ENCODE results near the gene CCDC8.
"Not testable (repeated sequence)": the region's sequence is repeated elsewhere in the genome, so short reads cannot be mapped to it uniquely, and the experiment has no call there.

CCDC8 gene

DNA sequence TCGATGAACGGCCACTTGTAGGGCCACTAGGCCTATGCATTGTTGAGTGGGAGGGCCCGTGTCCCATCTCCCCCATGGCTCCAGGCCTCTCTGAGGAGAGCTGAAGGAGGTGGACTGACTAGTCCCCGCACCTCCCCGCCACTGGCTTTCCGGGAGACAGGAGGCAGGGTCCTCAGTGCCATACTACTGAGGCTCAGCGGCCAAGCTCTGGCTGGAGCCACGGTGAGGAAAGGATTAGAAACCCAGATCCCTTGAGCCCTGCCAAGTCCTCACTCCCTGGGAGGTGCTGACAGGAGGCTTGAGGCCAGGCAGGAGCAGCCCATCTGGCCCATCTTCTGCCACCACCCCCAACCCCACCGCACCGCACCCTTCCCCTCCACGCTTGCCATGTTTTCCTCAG is 29.0 kb downstream of the CCDC8 start:
- TF ChIP-seq POLR2A (IDR thresholded peaks at IDR 0.05; ENCODE audit: low read depth, low read length): no peak
- FAIRE-seq: no peak
- DNase-seq (ENCODE audit: insufficient read length, low spot score): no peak

DNA sequence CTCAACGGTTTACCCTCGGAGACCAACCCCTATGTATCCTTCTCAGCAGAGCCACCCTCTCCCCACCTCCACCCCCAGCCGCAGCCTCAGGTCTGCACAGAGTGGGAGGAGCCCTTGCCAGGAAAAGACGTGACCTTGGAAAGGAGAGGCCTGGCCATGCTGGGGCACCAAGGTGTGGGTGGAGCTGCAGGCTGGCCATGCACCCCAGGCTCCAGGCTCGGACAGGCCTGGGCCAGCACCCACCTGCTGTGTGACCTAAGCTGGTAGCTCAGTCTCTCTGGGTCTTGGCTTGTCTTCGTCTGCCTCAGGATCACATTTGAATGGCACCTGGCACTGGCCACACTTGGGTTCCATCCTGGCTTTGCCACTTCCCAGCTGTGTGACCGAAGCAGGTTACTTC is 29.5 kb downstream of the CCDC8 start:
- no peak for DNase-seq (ENCODE audit: insufficient read length, low spot score)
- no peak for FAIRE-seq
- no peak for TF ChIP-seq POLR2A (IDR thresholded peaks at IDR 0.05; ENCODE audit: low read depth, low read length)

DNA sequence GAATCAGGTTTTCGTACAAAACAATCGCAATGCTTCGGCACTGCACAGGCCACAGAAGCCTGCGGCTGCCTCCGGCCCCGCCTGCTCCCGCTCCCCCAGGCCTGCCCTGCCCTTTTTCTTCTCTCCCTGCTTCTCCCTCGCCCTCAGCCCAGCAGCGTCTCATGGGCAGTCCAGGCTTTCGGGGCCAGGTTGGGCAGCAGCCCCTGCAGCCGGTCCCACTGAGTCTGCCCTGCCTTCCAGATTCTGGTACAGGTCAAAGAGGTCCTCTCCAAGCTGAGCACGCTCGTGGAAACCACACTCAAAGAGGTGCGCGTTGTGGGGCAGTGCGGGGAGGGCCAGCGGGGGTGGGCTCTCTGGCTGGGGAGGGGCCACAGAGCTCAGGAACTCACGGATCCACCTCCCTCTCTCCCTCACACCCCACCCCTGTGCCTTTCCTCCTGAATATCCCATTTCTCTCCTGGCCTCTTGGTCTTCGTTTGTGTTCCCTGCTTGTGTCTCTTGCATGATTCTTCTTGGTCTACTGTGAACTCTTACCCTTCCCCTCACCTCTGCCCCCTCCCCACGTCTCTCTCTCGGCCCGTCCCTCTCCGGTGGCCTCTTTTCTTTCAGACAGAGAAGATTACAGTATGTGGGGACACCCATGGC is 30.1 kb downstream of the CCDC8 start:
- FAIRE-seq (no peak), DNase-seq (ENCODE audit: insufficient read length, low spot score) (no peak)
- TF ChIP-seq POLR2A (IDR thresholded peaks at IDR 0.05; ENCODE audit: low read depth, low read length): no peak

DNA sequence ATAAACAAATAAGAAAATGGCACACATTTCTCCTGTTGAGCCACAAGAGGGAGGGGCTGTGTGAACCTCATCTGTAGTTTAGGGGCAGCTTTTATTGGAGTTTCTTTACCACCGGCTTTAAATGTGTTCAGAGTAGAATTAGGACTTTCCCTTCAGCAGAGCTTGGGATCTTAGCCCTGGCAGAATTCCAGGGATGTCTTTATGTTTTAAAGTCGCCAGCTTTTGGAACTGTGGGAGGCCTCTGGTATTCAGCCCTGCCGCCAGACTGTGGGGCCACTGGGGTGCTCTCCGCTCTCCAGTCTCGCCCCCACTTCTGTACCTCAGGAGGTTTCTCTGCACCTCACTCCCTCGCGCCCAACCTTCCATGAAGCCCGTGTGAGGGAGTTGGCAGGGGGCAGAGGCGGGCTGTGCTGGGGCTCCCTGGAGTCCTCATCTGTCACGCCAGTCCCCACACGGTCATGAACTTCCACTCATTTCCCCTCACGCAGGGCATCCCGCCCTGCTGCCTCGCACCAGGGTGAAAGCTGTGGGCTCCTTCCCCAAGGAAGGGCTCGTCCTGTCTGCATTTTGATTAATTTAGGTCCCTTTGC is 31.5 kb downstream of the CCDC8 start:
- no peak for FAIRE-seq
- TF ChIP-seq POLR2A (IDR thresholded peaks at IDR 0.05; ENCODE audit: low read depth, low read length): no peak
- no peak for DNase-seq (ENCODE audit: insufficient read length, low spot score)

DNA sequence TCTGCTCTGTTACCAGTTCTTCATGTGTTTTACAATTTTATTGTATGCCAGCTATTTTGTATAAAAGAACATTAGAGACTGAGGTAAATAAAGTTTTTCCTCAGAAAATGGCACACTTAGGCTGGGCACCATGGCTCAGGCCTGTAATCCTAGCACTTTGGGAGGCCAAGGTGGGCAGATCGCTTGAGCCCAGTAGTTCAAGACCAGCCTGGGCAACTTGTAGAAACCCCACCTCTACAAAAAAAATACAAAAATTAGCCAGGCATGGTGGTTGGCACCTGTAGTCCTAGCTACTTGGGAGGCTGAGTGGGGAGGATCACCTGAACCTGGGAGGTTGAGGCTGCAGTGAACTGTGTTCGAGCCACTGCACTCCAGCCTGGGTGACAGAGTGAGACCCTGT is 32.0 kb downstream of the CCDC8 start:
- no peak for FAIRE-seq
- no peak for DNase-seq (ENCODE audit: insufficient read length, low spot score)
- no peak for TF ChIP-seq POLR2A (IDR thresholded peaks at IDR 0.05; ENCODE audit: low read depth, low read length)

DNA sequence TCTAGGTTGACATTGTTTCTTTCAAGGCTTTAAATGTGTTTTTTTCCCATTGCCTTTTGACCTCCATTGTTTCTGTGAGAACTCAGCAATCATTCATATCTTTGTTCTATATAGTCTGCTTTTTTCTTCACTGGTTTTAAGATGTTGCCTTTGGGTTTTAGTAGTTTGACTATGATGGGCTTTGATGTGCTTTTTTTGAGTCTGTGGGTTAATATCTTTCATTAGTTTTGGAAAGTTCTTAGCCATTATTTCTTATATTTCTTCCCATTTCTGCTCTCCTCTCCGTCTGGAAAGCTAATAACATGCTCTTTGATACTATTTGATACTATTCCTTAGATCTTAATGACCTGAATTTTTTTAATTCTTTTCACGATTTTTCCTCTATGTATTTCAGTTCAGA is 32.7 kb downstream of the CCDC8 start:
- no peak for FAIRE-seq
- no peak for TF ChIP-seq POLR2A (IDR thresholded peaks at IDR 0.05; ENCODE audit: low read depth, low read length)

DNA sequence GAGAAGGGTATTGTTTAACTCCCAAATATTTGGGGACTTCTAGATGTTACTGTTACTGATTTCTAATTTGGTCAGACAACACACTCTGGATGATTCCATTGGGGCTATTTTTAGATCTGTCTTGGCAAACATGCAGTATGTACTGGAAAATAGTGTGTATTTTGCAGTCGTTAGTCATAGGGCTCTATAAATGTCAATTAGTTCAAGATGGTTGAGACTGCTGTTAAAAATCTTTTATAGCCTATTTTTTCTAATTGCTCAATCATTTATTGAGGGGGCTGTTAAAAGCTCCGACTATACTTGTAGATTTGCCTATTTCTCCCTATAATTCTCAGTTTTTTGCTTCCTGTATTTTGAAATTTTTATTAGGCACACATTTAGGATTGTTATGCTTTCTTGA is 35.1 kb downstream of the CCDC8 start:
- no peak for FAIRE-seq
- no peak for DNase-seq (ENCODE audit: insufficient read length, low spot score)
- no peak for TF ChIP-seq POLR2A (IDR thresholded peaks at IDR 0.05; ENCODE audit: low read depth, low read length)

More for the DNA sequence above, 32.7 kb downstream of the CCDC8 start:
- no peak for DNase-seq (ENCODE audit: insufficient read length, low spot score)

DNA sequence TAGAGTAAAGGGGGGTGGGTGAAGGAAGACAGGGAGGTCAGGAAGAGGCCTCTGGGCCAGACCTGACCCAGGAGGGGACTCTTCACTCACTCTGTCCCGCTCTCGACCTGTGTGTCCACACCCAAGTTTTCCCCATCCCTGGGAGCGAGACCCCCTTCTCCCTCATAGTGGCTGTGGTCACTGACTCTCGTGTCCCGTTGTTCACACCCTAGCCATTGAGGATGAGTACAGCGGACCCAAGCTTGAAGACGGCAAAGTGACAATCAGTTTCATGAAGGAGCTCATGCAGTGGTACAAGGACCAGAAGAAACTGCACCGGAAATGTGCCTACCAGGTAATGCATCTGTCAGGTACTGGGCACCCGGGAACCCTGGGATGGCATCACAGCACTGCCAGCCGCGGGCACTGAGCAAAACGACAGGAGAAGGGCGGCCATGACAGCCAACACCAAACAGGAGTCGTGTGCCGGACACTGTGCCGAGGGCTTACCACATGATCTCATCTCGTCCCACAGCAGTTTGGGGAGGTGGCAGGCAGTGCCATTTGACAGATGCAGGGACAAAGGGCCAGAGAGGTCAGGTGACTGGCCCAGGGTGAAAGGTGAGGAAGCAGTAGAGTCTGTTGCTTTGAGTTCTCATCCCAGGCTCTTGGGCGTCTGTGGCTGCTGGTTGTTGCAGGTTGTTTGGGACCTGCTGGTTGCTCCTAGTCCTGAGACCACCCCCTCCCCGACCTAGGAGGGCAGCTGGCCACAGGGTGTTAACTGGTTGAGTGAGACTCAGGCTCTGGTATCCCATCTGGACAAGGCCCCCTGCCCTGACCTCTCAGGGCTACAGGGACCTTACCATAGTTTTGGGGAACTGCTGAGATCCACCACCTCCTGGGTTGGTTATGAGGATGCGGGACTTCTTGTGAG is 36.9 kb downstream of the CCDC8 start:
- no peak for DNase-seq (ENCODE audit: insufficient read length, low spot score)
- TF ChIP-seq POLR2A (IDR thresholded peaks at IDR 0.05; ENCODE audit: low read depth, low read length): no peak
- FAIRE-seq: no peak

DNA sequence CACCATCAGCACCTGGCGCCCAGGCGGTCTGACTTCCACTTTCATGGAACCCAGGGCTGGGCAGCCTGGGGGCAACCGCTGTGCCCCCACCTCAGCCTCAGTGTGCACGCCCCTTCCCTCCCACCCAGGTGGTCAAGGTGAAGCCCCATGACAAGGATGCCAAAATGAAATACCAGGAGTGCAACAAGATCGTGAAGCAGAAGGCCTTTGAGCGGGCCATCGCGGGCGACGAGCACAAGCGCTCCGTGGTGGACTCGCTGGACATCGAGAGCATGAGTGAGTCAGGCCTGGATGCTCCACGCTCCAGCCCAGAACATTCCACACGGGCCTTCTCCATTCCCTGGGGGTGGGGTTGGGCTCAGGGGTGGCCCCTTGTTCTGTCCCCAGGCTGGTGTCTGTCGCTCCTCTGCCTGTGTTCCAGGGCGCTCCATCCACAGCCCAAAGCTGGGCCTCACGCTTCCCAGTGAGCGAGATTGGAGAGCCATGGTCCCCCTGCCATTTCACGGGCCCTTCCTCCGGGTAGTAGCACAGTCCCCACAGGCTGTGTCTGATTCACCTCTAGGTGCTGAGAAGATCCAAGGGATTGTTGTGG is 37.8 kb downstream of the CCDC8 start:
- not testable (repeated sequence) for FAIRE-seq

DNA sequence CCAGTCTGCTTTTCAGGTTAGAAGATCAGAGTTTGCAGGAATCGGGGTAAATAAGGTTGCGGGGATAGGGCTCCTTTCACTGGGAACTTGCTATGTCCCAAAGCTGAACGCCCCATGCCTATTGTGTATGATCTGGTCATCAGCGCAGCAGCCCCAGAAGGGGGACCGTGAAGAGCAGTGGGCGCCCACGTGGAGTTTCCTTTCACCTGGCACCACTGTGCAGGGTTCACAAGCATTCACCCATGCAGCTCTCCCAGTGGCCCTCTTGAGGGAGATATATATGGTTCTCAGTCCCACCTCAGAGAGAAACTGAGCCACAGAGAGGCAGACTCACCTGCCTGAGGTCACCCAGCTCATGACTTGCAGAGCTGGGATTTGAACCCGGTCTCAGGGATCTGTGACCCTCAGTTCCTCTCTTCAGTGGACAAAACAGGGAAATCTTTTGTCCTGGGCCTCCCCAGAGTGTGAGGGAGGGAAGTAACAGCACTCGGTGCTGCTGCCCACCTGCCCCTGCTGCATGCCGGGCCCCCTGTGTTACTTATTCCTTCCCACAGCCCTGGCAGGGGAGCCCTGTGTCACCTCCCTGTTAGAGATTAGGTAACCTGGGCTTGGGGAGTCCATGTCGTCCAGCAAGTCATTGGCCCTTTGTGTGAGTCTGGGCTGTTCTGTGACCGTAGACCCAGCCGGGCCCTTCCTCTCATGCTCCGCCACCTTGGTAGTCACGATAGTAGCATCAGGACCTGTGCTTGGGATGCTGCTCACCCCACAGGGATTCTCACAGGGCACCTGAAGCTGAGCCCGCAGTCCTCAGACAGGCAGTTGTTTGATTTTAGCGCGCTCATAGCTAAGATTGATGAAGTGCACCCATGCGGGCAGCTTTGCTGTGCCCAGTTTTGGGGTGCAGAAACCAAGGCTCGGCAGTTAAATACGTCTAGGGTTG is 38.6 kb downstream of the CCDC8 start:
- DNase-seq (ENCODE audit: insufficient read length, low spot score) (no peak), FAIRE-seq (no peak)
- TF ChIP-seq POLR2A (IDR thresholded peaks at IDR 0.05; ENCODE audit: low read depth, low read length): no peak

More for the DNA sequence above, 37.8 kb downstream of the CCDC8 start:
- not testable (repeated sequence) for DNase-seq (ENCODE audit: insufficient read length, low spot score)

DNA sequence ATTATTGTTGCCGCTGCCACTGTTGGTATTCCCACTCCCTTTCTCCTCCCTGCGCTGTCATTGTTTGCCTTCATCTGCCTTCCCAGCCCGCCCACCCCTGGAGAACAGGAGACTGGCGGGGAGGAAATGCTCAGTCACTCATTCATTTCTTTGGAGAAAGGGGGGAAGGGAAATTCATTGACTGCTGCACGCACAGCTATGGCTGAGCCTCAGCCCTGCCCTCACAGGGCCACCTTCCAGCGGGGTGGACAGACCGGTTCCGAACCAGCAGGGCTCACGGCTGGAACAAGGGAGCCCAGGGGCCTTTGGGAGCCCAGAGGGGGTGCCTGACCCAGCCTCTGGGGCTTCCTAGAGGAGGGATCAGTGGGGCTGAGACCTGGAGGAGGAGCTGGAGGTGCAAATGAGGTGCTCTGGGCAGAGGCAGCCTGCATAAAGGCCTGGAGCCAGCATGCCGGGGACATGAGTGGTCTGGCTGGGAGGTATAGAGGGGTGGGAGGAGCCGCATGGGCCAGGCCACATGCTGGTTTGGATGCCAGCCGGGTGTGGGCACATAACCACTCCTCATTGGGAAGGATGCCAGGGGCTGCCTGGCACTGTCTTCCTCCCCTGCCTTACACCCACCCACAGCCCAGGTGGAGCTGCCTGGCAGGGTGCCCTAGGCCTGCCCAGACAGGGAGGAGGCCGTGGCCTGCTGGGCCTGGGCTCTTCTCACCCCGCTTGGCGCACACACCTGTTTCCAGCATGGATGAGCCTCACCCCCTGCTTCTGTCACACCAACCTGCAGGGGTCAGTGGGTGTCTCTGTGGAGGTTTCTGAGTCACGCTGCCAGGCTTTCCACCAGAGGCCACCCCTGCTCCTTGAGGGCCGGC is 39.6 kb downstream of the CCDC8 start:
- DNase-seq (ENCODE audit: insufficient read length, low spot score): peak; percentile 78
- FAIRE-seq: peak; percentile 74
- no peak for TF ChIP-seq POLR2A (IDR thresholded peaks at IDR 0.05; ENCODE audit: low read depth, low read length)

DNA sequence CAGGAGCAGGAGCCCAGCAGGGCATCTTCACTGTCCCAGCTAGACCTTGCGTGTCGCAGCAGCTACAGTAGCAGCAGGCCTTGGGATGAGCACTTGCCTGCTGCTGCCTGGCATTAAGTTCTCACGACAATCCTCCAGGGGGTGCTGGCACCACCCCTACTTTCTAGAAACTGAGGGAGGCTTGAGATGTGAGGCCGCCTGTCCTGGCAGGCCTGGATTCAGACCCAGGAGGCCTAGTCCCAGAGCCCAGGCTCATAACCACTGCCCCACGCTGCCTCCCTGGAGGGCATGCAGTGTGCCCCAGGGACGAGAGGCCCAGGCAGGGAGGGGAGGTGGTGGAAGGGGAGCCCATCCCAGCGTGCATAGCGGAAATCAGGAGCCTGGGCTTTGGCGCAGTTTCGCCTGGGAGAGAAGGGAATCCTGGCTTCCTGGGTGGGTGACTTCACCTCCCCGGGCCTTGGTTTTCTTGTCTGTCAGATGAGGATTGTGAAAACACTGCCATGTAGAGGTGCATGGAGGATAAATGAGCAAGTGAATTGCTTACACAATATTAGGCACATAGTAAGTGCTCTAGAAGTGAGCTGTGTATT is 40.4 kb downstream of the CCDC8 start:
- no peak for FAIRE-seq
- DNase-seq (ENCODE audit: insufficient read length, low spot score): no peak
- TF ChIP-seq POLR2A (IDR thresholded peaks at IDR 0.05; ENCODE audit: low read depth, low read length): no peak

Measured in H54 (cell line).